Transverse colon (tissue), 4 donors: ENCODE data around the gene CCER1.

Experiments
- POLR2A ChIP-seq: fragments of 450-650 bp; IDR thresholded peaks from one replicate; pipeline ENCODE4 v1.6.1; 2016; ENCODE audit warnings: antibody characterized with exemption, mild to moderate bottlenecking, moderate library complexity
- POLR2AphosphoS5 ChIP-seq, 3 donors: sonication (generic); formaldehyde crosslinking; IDR thresholded peaks; one replicate each; pipeline ENCODE4 v1.6.1; 2016; ENCODE audit warnings: antibody characterized with exemption in 3 of 3
- TF ChIP-seq, protein P1 (sequence below), 5 experiments: fragments of 200-600 bp in 3 of 5; fragments of 450-650 bp in 2 of 5; sonication (generic) in 3 of 5; IDR thresholded peaks; 1 replicate in 2 of 5; 2 replicates in 3 of 5; pipeline ENCODE4 v1.5.1; 2016 to 2017; ENCODE audit warnings: antibody characterized with exemption in 5 of 5, inconsistent platforms in 3 of 5, mild to moderate bottlenecking in 2 of 5, moderate library complexity in 1 of 5

DNA sequence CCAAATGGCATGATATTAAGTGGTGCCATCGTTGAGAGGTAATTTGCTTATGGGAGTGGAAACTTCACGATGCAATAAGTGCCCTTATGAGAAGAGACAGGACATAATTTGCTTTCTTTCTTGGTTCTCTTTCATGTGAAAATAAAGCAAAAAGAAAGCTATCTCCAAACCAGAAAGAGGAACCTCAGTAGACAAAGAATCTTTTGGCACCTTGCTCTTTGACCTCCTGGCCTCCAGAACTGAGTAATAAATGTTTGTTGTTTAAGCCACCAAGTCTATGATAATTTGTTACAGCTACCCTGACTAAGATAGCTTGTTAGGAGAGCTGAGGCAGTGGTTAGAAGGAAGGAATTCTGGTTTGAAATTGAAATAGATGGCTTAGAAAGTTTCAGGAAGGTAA, 39.6 kb downstream of the CCER1 start:
- TF ChIP-seq, protein P1, sequence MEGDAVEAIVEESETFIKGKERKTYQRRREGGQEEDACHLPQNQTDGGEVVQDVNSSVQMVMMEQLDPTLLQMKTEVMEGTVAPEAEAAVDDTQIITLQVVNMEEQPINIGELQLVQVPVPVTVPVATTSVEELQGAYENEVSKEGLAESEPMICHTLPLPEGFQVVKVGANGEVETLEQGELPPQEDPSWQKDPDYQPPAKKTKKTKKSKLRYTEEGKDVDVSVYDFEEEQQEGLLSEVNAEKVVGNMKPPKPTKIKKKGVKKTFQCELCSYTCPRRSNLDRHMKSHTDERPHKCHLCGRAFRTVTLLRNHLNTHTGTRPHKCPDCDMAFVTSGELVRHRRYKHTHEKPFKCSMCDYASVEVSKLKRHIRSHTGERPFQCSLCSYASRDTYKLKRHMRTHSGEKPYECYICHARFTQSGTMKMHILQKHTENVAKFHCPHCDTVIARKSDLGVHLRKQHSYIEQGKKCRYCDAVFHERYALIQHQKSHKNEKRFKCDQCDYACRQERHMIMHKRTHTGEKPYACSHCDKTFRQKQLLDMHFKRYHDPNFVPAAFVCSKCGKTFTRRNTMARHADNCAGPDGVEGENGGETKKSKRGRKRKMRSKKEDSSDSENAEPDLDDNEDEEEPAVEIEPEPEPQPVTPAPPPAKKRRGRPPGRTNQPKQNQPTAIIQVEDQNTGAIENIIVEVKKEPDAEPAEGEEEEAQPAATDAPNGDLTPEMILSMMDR (IDR thresholded peaks at IDR 0.05), result no peak
- TF ChIP-seq POLR2A (no peak), POLR2AphosphoS5 (IDR thresholded peaks at IDR 0.05) (no peak)
